Suprapubic skin (tissue), 4 donors: Measurements from ENCODE around the gene CSGALNACT2. TPM values are rescaled to one million over a fixed set of nuclear protein-coding genes. Genes with fewer than 3 reads are reported as not detected.

Experiments
- DNase-seq, 2 donors: peaks; one replicate each; pipeline ENCODE4 v3.0.0-alpha.2; 2019; ENCODE audit warnings: low spot score in 2 of 2
- H3K27ac ChIP-seq: fragments of 200-600 bp; sonication (generic); one replicate; pipeline ENCODE4 v1.5.1; 2019
- H3K27me3 ChIP-seq: fragments of 200-600 bp; sonication (generic); one replicate; pipeline ENCODE4 v1.5.1; 2019
- H3K36me3 ChIP-seq: fragments of 200-600 bp; sonication (generic); one replicate; pipeline ENCODE4 v1.5.1; 2019
- H3K4me1 ChIP-seq: fragments of 200-600 bp; sonication (generic); one replicate; pipeline ENCODE4 v1.5.1; 2019
- H3K4me3 ChIP-seq: fragments of 200-600 bp; sonication (generic); one replicate; pipeline ENCODE4 v1.5.1; 2019; ENCODE audit warnings: mild to moderate bottlenecking
- H3K9me3 ChIP-seq: fragments of 200-600 bp; sonication (generic); one replicate; pipeline ENCODE4 v1.5.1; 2019
- CTCF ChIP-seq, 2 donors: fragments of 200-600 bp in 1 of 2; fragments of 450-650 bp in 1 of 2; sonication (generic) in 1 of 2; IDR thresholded peaks; one replicate each; pipeline ENCODE4 v1.5.1; 2016 to 2019; ENCODE audit warnings: antibody characterized with exemption in 2 of 2, mild to moderate bottlenecking in 1 of 2, moderate library complexity in 1 of 2
- EP300 ChIP-seq: sonication (generic); formaldehyde crosslinking; IDR thresholded peaks from one replicate; pipeline ENCODE4 v1.6.1; 2017; ENCODE audit warnings: antibody characterized with exemption
- POLR2A ChIP-seq, 2 donors: fragments of 450-650 bp; IDR thresholded peaks; one replicate each; pipeline ENCODE4 v1.6.1; 2017; ENCODE audit warnings: antibody characterized with exemption in 2 of 2, mild to moderate bottlenecking in 2 of 2, moderate library complexity in 2 of 2
- POLR2AphosphoS5 ChIP-seq, 3 donors: sonication (generic); formaldehyde crosslinking; IDR thresholded peaks; one replicate each; pipeline ENCODE4 v1.6.1; 2017; ENCODE audit warnings: antibody characterized with exemption in 3 of 3
- WGBS: methylation state at CpG from one replicate; pipeline ENCODE4 v1.1.5; 2018; 5-methylcytosine and 5-hydroxymethylcytosine counted together
- total RNA-seq, 4 donors: library from RNA; depleted of rRNA; stranded (reverse); fragments of >200 nt; gene quantifications; one replicate each; pipeline ENCODE4 v1.1.0, GENCODE V29; 2016

The CSGALNACT2 gene
- total RNA-seq, 4 donors from 2014 or later: 10.1 to 15.5 (median 13.9) TPM

- no peak for DNase-seq
- Histone ChIP-seq H3K27ac (no peak overlapping the region), H3K9me3 (no peaks in the 10 kb centered on the region), H3K4me1 (no peaks in the 10 kb centered on the region), H3K27me3 (peaks cover 27% of the 10 kb centered on the region), H3K36me3 (no peaks in the 10 kb centered on the region), H3K4me3 (no peak overlapping the region)
- WGBS: no CpG with 5 or more reads among the region's 15 CpGs
- no peak for TF ChIP-seq POLR2A (IDR thresholded peaks at IDR 0.05)
- TF ChIP-seq EP300: no peak
- no peak for TF ChIP-seq CTCF (IDR thresholded peaks at IDR 0.05)
- TF ChIP-seq POLR2AphosphoS5 (IDR thresholded peaks at IDR 0.05): no peak
These were observed 76.1 kb downstream of the CSGALNACT2 start for GRCh38 chr10:43214071-43214955.

GRCh38 chr10:43214956-43215561, 76.8 kb downstream of the CSGALNACT2 start:
- TF ChIP-seq EP300: no peak
- no peak for TF ChIP-seq CTCF (IDR thresholded peaks at IDR 0.05)
- no peak for TF ChIP-seq POLR2A (IDR thresholded peaks at IDR 0.05)
- TF ChIP-seq POLR2AphosphoS5 (IDR thresholded peaks at IDR 0.05): no peak
- Histone ChIP-seq H3K9me3 (no peaks in the 10 kb centered on the region), H3K4me1 (no peaks in the 10 kb centered on the region), H3K36me3 (no peaks in the 10 kb centered on the region), H3K27ac (no peak overlapping the region), H3K4me3 (no peak overlapping the region), H3K27me3 (peaks cover 29% of the 10 kb centered on the region)
- WGBS: 52% methylated on average over 5 of the region's 12 CpGs
- no peak for DNase-seq

- TF ChIP-seq EP300: no peak
- no peak for TF ChIP-seq POLR2AphosphoS5 (IDR thresholded peaks at IDR 0.05)
- no peak for TF ChIP-seq POLR2A (IDR thresholded peaks at IDR 0.05)
- TF ChIP-seq CTCF (IDR thresholded peaks at IDR 0.05): no peak
- H3K9me3 ChIP-seq: no peaks in the 10 kb centered on the region
These were observed 77.7 kb downstream of the CSGALNACT2 start for GRCh38 chr10:43215758-43216455.

GRCh38 chr10:43216931-43217562, 78.8 kb downstream of the CSGALNACT2 start:
- 93% methylated on average over 13 of the region's 15 CpGs for WGBS
- Histone ChIP-seq H3K27me3 (peaks cover 30% of the 10 kb centered on the region), H3K36me3 (no peaks in the 10 kb centered on the region)

More at GRCh38 chr10:43215758-43216455, 77.7 kb downstream of the CSGALNACT2 start:
- Histone ChIP-seq H3K4me3 (no peak overlapping the region), H3K4me1 (no peaks in the 10 kb centered on the region), H3K27ac (no peak overlapping the region), H3K27me3 (peaks cover 30% of the 10 kb centered on the region), H3K36me3 (no peaks in the 10 kb centered on the region)
- 73% methylated on average over 10 of the region's 19 CpGs for WGBS
- DNase-seq: no peak

More at GRCh38 chr10:43216931-43217562, 78.8 kb downstream of the CSGALNACT2 start:
- TF ChIP-seq POLR2A (IDR thresholded peaks at IDR 0.05): no peak
- TF ChIP-seq POLR2AphosphoS5 (IDR thresholded peaks at IDR 0.05): no peak
- no peak for TF ChIP-seq CTCF (IDR thresholded peaks at IDR 0.05)
- TF ChIP-seq EP300: no peak
- no peaks in the 10 kb centered on the region for H3K4me1 ChIP-seq
- no peaks in the 10 kb centered on the region for H3K9me3 ChIP-seq
- H3K4me3 ChIP-seq: no peak overlapping the region
- no peak for DNase-seq
- no peak overlapping the region for H3K27ac ChIP-seq
